GM19455 (cell line): ENCODE measurements around the gene MTA1.

Source experiments
- ATAC-seq: cut with Tn5 transposase; IDR thresholded peaks from one replicate; pipeline ENCODE4 v1.9.1; 2021; ENCODE audit not compliant: unreplicated experiment

Gene MTA1

GRCh38 chr14:105419195-105420091 lies at the start of gene MTA1:
TSS of gene MTA1 (plus strand) at chr14:105419827. CDS start at chr14:105420036, 209 bp downstream.
- ATAC-seq: peak; percentile 51

DNA sequence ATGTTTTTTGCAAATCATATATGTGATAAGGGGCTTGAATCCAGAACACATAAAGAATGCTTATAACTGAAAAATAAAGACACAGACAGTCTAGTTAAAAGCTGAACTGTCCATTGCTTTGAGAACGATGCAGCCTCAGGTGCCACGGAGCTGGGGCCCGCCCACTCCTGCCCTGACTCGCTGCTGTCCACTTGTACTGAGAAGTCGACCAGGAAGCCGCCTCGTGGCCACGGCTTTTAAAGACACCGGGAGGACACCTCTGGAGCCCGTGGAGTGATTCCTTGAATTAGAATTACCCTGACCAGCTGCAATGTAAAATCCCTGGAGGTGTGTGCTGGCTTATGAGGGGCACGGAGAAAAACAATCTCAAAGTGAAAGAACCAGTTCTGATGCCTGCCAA lies 45.2 kb upstream of the MTA1 start:
- no peak for ATAC-seq

DNA sequence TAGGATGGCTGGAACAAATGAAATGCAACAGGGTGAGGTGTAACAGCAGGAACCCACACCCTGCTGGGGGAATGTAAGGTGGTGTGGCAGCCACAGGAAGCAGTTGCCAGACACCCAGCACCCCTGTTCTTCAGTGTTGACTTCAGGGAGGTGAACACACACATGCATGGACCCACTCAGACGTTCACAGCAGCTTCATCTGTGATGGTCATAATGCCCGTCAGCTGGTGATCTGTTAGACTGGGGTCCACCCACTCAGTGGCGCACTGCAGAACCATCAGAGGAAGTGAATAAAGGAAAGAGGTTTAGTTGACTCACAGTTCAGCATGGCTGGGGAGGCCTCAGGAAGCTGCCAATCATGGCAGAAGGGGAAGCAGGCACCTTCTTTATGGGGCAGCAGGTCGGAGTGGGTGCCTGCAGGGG lies 44.0 kb upstream of the MTA1 start:
- ATAC-seq: no peak

- no peak for ATAC-seq
Observed at GRCh38 chr14:105376521-105377440, 42.8 kb upstream of the MTA1 start.

DNA sequence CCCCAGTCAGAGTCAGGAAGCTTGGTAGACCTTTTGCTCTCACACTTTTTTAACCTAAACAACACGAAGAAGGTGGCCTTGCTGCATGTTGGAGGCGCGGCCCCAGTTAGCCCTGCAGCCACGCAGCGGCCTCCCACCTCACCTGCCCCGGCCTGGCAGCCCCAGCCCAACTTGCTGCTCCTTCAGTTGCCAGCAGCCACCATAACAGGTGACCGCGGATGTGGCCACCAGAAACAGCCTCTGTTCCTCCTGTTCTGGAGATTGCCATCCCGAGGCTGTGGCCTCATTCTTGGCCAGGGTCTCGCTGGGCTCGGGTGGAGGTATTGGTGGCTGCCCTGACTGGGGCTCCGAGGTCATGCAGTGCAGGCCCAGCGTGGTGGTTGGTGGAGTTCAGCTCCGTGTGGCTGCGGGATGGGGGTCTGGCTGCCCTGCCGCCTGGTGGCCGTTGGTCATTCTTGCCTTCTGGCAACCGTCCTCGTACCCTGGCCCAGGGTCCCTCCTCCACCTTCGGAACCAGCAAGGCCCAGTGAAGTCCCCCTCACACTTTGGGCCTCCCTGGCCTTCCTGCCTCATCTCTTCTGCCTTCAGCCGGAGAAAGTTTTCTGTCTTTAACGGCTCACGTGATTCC lies 42.0 kb upstream of the MTA1 start:
- no peak for ATAC-seq

DNA sequence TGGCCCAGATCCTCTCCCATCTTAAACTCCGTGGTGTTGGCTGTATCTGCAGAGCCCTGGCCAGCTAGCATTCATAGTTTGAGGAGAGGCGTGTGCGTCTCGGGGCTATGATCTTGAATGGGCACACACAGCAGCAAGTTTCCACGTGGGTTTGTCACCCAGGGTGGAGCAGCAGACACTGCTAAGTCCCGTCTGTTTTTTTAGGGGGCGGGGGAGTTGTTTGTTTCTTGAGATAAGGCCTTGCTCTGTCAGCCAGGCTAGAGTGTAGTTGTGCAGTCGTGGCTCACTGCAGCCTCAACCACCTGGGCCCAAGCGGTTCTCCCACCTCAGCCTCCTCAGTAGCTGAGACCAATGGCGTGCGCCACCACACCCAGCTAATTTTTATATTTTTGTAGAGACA lies 41.4 kb upstream of the MTA1 start:
- no peak for ATAC-seq

GRCh38 chr14:105378873-105379685 lies 40.5 kb upstream of the MTA1 start:
- no peak for ATAC-seq

DNA sequence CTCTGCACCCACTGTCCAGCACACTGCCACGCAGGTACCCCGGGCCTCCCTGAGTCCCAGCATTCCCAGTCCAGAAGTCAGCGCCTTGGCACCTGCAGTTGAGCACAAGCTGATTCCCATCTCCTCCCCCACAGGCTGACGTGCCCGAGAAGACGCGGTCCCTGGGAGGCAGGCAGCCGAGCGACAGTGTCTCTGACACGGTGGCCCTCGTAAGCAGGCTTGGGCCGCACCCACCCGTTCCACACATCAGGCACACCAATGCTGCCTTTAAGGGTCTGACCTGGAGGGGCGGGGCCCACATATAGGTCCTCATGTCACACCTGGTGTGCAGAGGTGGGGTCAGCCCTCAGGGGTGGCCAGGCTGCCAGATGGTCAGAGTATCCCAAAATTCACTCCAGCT lies 39.7 kb upstream of the MTA1 start:
- no peak for ATAC-seq

GRCh38 chr14:105380756-105381155 lies 38.9 kb upstream of the MTA1 start:
- ATAC-seq: no peak

- no peak for ATAC-seq
Observed at GRCh38 chr14:105381446-105382342, 37.9 kb upstream of the MTA1 start.

- no peak for ATAC-seq
Observed at GRCh38 chr14:105382343-105383082, 37.1 kb upstream of the MTA1 start.

- ATAC-seq: no peak
Observed at GRCh38 chr14:105383083-105383730, 36.4 kb upstream of the MTA1 start.

DNA sequence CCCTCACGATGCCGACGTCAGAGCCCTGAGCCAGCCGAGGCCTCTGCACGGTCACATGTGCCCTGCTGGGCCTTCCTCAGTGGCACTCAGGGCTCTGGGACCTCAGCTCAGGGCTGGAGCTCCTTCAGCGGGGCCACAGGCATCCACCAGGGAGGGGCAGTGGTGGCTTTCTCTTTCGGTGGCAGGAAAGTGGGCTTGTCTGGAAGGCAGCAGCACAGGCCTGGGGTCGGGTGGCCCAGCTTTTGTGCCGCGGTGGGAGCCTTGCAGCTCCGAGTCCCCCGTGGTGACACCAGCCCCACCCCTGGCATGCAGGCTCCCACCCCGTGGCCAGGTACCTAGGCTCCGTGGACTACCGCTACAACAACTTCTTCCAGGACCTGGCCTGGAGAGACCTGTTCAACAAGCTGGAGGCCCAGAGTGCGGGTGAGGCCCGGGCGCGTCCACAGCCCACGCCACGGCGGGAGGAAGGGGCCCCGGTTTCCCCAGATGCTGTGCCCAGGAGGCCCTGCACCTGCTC lies 35.5 kb upstream of the MTA1 start:
- no peak for ATAC-seq

DNA sequence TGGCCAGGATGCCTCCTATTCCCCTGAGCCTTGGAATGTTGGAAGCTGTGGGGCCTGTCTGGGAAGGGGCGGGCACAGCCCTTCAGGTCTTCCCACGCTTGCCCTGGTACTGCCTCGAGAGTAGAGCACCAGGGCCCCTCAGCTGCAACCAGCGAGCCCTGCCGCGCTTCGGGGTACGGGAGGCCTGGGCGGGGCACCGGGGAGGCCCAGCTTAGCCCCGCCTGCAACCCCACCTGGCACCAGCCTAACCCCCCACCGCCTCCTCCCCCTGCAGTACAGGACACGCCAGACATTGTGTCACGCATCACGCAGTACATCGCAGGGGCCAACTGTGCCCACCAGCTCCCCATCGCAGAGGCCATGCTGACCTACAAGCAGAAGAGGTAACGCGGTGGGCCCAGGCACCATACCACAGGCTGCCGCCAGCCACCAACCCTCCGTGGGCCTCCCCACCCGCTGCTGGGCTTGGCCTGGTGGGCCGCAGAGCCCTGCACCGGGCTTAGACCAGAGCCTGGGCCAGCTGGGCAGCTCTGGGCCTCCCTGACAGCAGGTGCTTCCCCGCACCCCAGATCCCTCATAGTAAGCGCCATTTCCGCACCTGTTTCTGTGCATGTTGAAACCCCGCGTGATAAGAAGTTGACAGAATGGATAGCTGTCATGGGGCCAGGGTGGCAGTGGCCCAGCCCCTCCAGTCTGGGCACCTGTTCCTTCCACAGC lies 34.9 kb upstream of the MTA1 start:
- ATAC-seq: no peak

- no peak for ATAC-seq
Observed at GRCh38 chr14:105385322-105385637, 34.3 kb upstream of the MTA1 start.

- no peak for ATAC-seq
Observed at GRCh38 chr14:105385698-105386365, 33.8 kb upstream of the MTA1 start.
